ENCODE data around the gene CCDC177. TPM values are rescaled to one million over a fixed set of nuclear protein-coding genes. Genes with fewer than 3 reads are reported as not detected.
A peak's percentile ranks its signal among the peaks of the same experiment; 100 is the strongest.

Gene CCDC177
- polyA plus RNA-seq, 1 donor (not counting 4 experiments of a cell fraction or from before 2014, with no cell fraction given): not detected

- FAIRE-seq (no peak), DNase-seq (ENCODE audit: low read depth, low spot score) (no peak)
- Histone ChIP-seq H3K27me3 (ENCODE audit: control insufficient read depth, extremely low read depth, insufficient read depth, low read length) (peaks cover 25% of the 10 kb centered on the region), H3K27ac (ENCODE audit: control insufficient read depth, insufficient read depth, low read length) (no peak overlapping the region), H3K9me1 (ENCODE audit: control insufficient read depth, extremely low read depth, insufficient read depth, low read length) (no peaks in the 10 kb centered on the region), H3K79me2 (ENCODE audit: control insufficient read depth, insufficient read depth, low read length) (no peaks in the 10 kb centered on the region), H3K4me1 (ENCODE audit: control insufficient read depth, extremely low read depth, insufficient read depth, low read length) (no peaks in the 10 kb centered on the region), H3K9me3 (ENCODE audit: control insufficient read depth, low read depth, low read length) (no peaks in the 10 kb centered on the region), H2AFZ (ENCODE audit: control insufficient read depth, low read length) (no peak overlapping the region), H3K9ac (ENCODE audit: control insufficient read depth, extremely low read depth, insufficient read depth, low read length) (no peak overlapping the region), H3K4me2 (ENCODE audit: control insufficient read depth, extremely low read depth, insufficient read depth, low read depth, low read length) (no peak overlapping the region), H4K20me1 (ENCODE audit: control insufficient read depth, extremely low read depth, insufficient read depth, low read length) (no peaks in the 10 kb centered on the region), H3K4me3 (ENCODE audit: control insufficient read depth in 2 of 3, extremely low read depth in 1 of 3, insufficient read depth in 2 of 3, low read depth in 1 of 3, low read length in 3 of 3) (no peak overlapping the region), H3K36me3 (ENCODE audit: control insufficient read depth in 2 of 2, extremely low read depth in 1 of 2, insufficient read depth in 2 of 2, low read length in 2 of 2) (no peaks in the 10 kb centered on the region)
- dilution Hi-C loops (cut with MboI; ENCODE audit: extremely low pct_ligation_motif_present, low sequenced_read_pairs): no loop called here
- TF ChIP-seq EZH2 (IDR thresholded peaks at IDR 0.05; ENCODE audit: low read length) (no peak), CTCF (optimal IDR thresholded peaks at IDR 0.05 in 1 of 3, IDR thresholded peaks at IDR 0.05 in 1 of 3, conservative IDR thresholded peaks at IDR 0.05 in 1 of 3; ENCODE audit: extremely low read depth in 1 of 3, insufficient read depth in 2 of 3, low read length in 3 of 3) (no peak)
These were observed 20.2 kb downstream of the CCDC177 start for GRCh38 chr14:69554500-69554899.

- no peak overlapping the region for H2AFZ ChIP-seq (ENCODE audit: control insufficient read depth, low read length)
- no peaks in the 10 kb centered on the region for H3K9me3 ChIP-seq (ENCODE audit: control insufficient read depth, low read depth, low read length)
- TF ChIP-seq CTCF (optimal IDR thresholded peaks at IDR 0.05 in 1 of 3, IDR thresholded peaks at IDR 0.05 in 1 of 3, conservative IDR thresholded peaks at IDR 0.05 in 1 of 3; ENCODE audit: extremely low read depth in 1 of 3, insufficient read depth in 2 of 3, low read length in 3 of 3) (no peak), EZH2 (IDR thresholded peaks at IDR 0.05; ENCODE audit: low read length) (no peak)
- no peak overlapping the region for H3K27ac ChIP-seq (ENCODE audit: control insufficient read depth, insufficient read depth, low read length)
- FAIRE-seq: no peak
- no peak overlapping the region for H3K4me2 ChIP-seq (ENCODE audit: control insufficient read depth, extremely low read depth, insufficient read depth, low read depth, low read length)
- H3K9ac ChIP-seq (ENCODE audit: control insufficient read depth, extremely low read depth, insufficient read depth, low read length): no peak overlapping the region
- H3K27me3 ChIP-seq (ENCODE audit: control insufficient read depth, extremely low read depth, insufficient read depth, low read length): peaks cover 28% of the 10 kb centered on the region
- no peaks in the 10 kb centered on the region for H3K9me1 ChIP-seq (ENCODE audit: control insufficient read depth, extremely low read depth, insufficient read depth, low read length)
- H4K20me1 ChIP-seq (ENCODE audit: control insufficient read depth, extremely low read depth, insufficient read depth, low read length): no peaks in the 10 kb centered on the region
- peak; percentile 4 for DNase-seq (ENCODE audit: low read depth, low spot score)
- H3K36me3 ChIP-seq (ENCODE audit: control insufficient read depth in 2 of 2, extremely low read depth in 1 of 2, insufficient read depth in 2 of 2, low read length in 2 of 2): no peaks in the 10 kb centered on the region
- H3K79me2 ChIP-seq (ENCODE audit: control insufficient read depth, insufficient read depth, low read length): no peaks in the 10 kb centered on the region
- H3K4me1 ChIP-seq (ENCODE audit: control insufficient read depth, extremely low read depth, insufficient read depth, low read length): no peaks in the 10 kb centered on the region
- dilution Hi-C loops (cut with MboI; ENCODE audit: extremely low pct_ligation_motif_present, low sequenced_read_pairs): no loop called here
- no peak overlapping the region for H3K4me3 ChIP-seq (ENCODE audit: control insufficient read depth in 2 of 3, extremely low read depth in 1 of 3, insufficient read depth in 2 of 3, low read depth in 1 of 3, low read length in 3 of 3)
These were observed 21.4 kb downstream of the CCDC177 start for GRCh38 chr14:69553252-69553651.

Measured in keratinocyte (primary cell).